K562 (cell line): ENCODE measurements around the gene TMPO. TPM values are rescaled to one million over a fixed set of nuclear protein-coding genes. Genes with fewer than 3 reads are reported as not detected.
A peak's percentile ranks its signal among the peaks of the same experiment; 100 is the strongest.

Experiments used
- CC2D1A ChIP-seq: fragments of 450-650 bp; IDR thresholded peaks from 2 replicates; pipeline ENCODE4 v1.6.1; 2017; ENCODE audit warnings: mild to moderate bottlenecking
- CXXC5 ChIP-seq: fragments of 250-450 bp; sonication (Bioruptor Pico); IDR thresholded peaks from 2 replicates; pipeline ENCODE4 v1.8.0; 2022; ENCODE audit warnings: inconsistent platforms, mild to moderate bottlenecking, moderate library complexity
- ELK3 ChIP-seq: fragments of 450-650 bp; formaldehyde crosslinking; IDR thresholded peaks from 2 replicates; pipeline ENCODE4 v1.4.0; 2020; ENCODE audit warnings: mild to moderate bottlenecking
- HNRNPK ChIP-seq: fragments of 200-400 bp; formaldehyde crosslinking; IDR thresholded peaks from one replicate; pipeline ENCODE4 v1.6.1; 2018; ENCODE audit warnings: mild to moderate bottlenecking, low read depth, low read length; ENCODE audit not compliant: poor library complexity, severe bottlenecking
- KDM4B ChIP-seq, 2 experiments: fragments of 450-650 bp in 1 of 2; sonication (generic) in 1 of 2; IDR thresholded peaks; 2 replicates each; pipeline ENCODE4 v1.6.1; 2016 to 2017; ENCODE audit warnings: borderline replicate concordance in 2 of 2, antibody characterized with exemption in 1 of 2, low read depth in 1 of 2, mild to moderate bottlenecking in 1 of 2
- MAFG ChIP-seq: fragments of 450-650 bp; conservative IDR thresholded peaks from 2 replicates; pipeline ENCODE4 v1.6.1; 2016; ENCODE audit warnings: missing genetic modification characterization, missing compliant biosample characterization
- NFYB ChIP-seq: IDR thresholded peaks from 2 replicates; pipeline ENCODE4 v1.6.1; 2011; ENCODE audit warnings: mild to moderate bottlenecking, moderate library complexity; ENCODE audit not compliant: insufficient read length; ENCODE audit errors: extremely low read depth
- PCBP1 ChIP-seq: fragments of 200-400 bp; formaldehyde crosslinking; IDR thresholded peaks from 2 replicates; pipeline ENCODE4 v1.6.1; 2018; ENCODE audit warnings: mild to moderate bottlenecking, low read depth, low read length; ENCODE audit not compliant: poor library complexity, severe bottlenecking
- ZNF398 ChIP-seq: fragments of 250-450 bp; sonication (Bioruptor Pico); IDR thresholded peaks from 2 replicates; pipeline ENCODE4 v1.8.0; 2021; ENCODE audit warnings: moderate library complexity, mild to moderate bottlenecking, inconsistent platforms
- ZNF583 ChIP-seq: fragments of 250-450 bp; sonication (Bioruptor Pico); IDR thresholded peaks from 2 replicates; pipeline ENCODE4 v1.4.0; 2020
- polyA plus RNA-seq, 8 experiments: library from polyadenylated mRNA; depleted of rRNA in 4 of 8; stranded (reverse) in 5 of 8; unstranded in 3 of 8; fragments of >200 nt; fragmentation: Nextera tagmentation in 2 of 8; fragmentation: Illumina TruSeq in 1 of 8; extraction: Ambion mirVana in 2 of 8; extraction: Trizol in 1 of 8; gene quantifications; 2 replicates each; pipeline versions ENCODE4 v1.2.1 to v1.2.3, GENCODE V29; 2011 to 2014; ENCODE audit warnings: inconsistent platforms in 1 of 8, missing spikeins in 1 of 8
- total RNA-seq, 7 experiments: library from RNA; depleted of rRNA in 6 of 7; stranded (reverse); fragments of >200 nt in 6 of 7; fragmentation: Illumina TruSeq in 2 of 7; extraction: Trizol in 2 of 7; gene quantifications; 2 replicates each; pipeline versions ENCODE4 v1.2.1 to v1.2.3, GENCODE V29; 2011 to 2021; ENCODE audit warnings: low replicate concordance in 1 of 7
- TF ChIP-seq, protein P1 (sequence below): fragments of 250-450 bp; sonication (Bioruptor Pico); IDR thresholded peaks from 2 replicates; pipeline ENCODE4 v1.5.0; 2022; ENCODE audit warnings: mild to moderate bottlenecking
- TF ChIP-seq, protein P2 (sequence below): fragments of 450-650 bp; IDR thresholded peaks from 2 replicates; pipeline ENCODE4 v1.6.1; 2016; ENCODE audit warnings: low read depth, mild to moderate bottlenecking, moderate library complexity
- TF ChIP-seq, protein P3 (sequence below): fragments of 200-800 bp; sonication (Bioruptor generic); IDR thresholded peaks from 2 replicates; pipeline ENCODE4 v1.6.1; 2017; ENCODE audit warnings: missing genetic modification characterization, missing compliant biosample characterization
- TF ChIP-seq, protein P4 (sequence below): IDR thresholded peaks from 2 replicates; pipeline ENCODE4 v1.6.1; 2014; ENCODE audit warnings: antibody characterized with exemption
- TF ChIP-seq, protein P5 (sequence below), 2 experiments: IDR thresholded peaks; 2 replicates each; pipeline ENCODE4 v1.6.1; 2012; ENCODE audit warnings: improper control_type of control experiment in 2 of 2, low read depth in 2 of 2, low read length in 2 of 2, borderline replicate concordance in 1 of 2

TMPO gene
- total and polyA plus RNA-seq, 9 of the 15 experiments (the other 6 are each of a cell fraction or from before 2014, with no cell fraction given), result 62.1 to 263 (median 182) TPM

DNA sequence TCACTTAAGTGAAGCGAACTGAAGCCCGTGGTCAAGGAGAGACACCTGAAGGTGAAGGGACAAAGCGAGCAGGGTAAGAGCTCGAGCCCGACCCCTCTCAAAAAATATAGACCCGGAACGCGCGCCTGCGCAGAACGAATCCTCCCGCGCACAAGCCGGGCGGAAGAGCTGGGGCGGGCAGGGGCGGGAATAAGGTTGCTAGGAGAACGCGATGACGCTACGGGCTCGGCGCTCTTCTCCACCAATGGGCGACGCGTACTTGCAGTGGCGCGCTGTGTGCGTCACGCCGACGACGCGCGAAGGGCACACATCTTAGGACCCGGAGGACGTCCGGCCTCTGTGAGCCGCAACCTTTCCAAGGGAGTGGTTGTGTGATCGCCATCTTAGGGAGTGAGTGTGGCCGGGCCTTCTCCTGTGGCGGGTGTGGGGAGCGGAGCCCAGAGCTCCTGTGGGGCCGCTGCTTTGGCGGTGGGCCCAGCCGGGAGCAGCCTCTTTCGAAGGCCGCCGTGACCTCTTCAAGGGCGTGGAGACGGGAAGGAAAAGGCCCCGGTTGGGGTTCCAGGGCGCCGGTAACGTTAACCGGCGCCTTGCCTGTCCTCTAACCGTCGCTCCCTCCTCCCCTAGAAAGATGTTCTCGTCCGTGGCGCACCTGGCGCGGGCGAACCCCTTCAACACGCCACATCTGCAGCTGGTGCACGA lies 78.1 kb downstream of the TMPO start, which contains the start of gene SLC25A3 (continued):
- TF ChIP-seq ELK3 (CRISPR knock-in tag), result no peak
- peak; percentile 85 for TF ChIP-seq PCBP1
- no peak for TF ChIP-seq MAFG
- peak; percentile 41 for TF ChIP-seq NFYB
- TF ChIP-seq, protein P1, sequence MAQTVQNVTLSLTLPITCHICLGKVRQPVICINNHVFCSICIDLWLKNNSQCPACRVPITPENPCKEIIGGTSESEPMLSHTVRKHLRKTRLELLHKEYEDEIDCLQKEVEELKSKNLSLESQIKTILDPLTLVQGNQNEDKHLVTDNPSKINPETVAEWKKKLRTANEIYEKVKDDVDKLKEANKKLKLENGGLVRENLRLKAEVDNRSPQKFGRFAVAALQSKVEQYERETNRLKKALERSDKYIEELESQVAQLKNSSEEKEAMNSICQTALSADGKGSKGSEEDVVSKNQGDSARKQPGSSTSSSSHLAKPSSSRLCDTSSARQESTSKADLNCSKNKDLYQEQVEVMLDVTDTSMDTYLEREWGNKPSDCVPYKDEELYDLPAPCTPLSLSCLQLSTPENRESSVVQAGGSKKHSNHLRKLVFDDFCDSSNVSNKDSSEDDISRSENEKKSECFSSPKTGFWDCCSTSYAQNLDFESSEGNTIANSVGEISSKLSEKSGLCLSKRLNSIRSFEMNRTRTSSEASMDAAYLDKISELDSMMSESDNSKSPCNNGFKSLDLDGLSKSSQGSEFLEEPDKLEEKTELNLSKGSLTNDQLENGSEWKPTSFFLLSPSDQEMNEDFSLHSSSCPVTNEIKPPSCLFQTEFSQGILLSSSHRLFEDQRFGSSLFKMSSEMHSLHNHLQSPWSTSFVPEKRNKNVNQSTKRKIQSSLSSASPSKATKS, result no peak
- no peak for TF ChIP-seq KDM4B (IDR thresholded peaks at IDR 0.05; ENCODE audit: borderline replicate concordance in 2 of 2, low read depth in 1 of 2)
- TF ChIP-seq ZNF398 (CRISPR knock-in tag), result no peak
- TF ChIP-seq, protein P2, sequence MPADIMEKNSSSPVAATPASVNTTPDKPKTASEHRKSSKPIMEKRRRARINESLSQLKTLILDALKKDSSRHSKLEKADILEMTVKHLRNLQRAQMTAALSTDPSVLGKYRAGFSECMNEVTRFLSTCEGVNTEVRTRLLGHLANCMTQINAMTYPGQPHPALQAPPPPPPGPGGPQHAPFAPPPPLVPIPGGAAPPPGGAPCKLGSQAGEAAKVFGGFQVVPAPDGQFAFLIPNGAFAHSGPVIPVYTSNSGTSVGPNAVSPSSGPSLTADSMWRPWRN, result no peak
- no peak for TF ChIP-seq ZNF583 (CRISPR knock-in tag)
- TF ChIP-seq CC2D1A, result no peak
- TF ChIP-seq, protein P3, sequence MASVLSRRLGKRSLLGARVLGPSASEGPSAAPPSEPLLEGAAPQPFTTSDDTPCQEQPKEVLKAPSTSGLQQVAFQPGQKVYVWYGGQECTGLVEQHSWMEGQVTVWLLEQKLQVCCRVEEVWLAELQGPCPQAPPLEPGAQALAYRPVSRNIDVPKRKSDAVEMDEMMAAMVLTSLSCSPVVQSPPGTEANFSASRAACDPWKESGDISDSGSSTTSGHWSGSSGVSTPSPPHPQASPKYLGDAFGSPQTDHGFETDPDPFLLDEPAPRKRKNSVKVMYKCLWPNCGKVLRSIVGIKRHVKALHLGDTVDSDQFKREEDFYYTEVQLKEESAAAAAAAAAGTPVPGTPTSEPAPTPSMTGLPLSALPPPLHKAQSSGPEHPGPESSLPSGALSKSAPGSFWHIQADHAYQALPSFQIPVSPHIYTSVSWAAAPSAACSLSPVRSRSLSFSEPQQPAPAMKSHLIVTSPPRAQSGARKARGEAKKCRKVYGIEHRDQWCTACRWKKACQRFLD (CRISPR knock-in tag), result no peak; the same call in none of the 2 replicates
- TF ChIP-seq, protein P4, sequence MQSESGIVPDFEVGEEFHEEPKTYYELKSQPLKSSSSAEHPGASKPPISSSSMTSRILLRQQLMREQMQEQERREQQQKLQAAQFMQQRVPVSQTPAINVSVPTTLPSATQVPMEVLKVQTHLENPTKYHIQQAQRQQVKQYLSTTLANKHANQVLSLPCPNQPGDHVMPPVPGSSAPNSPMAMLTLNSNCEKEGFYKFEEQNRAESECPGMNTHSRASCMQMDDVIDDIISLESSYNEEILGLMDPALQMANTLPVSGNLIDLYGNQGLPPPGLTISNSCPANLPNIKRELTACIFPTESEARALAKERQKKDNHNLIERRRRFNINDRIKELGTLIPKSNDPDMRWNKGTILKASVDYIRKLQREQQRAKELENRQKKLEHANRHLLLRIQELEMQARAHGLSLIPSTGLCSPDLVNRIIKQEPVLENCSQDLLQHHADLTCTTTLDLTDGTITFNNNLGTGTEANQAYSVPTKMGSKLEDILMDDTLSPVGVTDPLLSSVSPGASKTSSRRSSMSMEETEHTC, result no peak; the same call in 1 of the 2 replicates
- peak; percentile 95 for TF ChIP-seq CXXC5 (CRISPR knock-in tag)
- TF ChIP-seq HNRNPK, result no peak
- TF ChIP-seq, protein P5, sequence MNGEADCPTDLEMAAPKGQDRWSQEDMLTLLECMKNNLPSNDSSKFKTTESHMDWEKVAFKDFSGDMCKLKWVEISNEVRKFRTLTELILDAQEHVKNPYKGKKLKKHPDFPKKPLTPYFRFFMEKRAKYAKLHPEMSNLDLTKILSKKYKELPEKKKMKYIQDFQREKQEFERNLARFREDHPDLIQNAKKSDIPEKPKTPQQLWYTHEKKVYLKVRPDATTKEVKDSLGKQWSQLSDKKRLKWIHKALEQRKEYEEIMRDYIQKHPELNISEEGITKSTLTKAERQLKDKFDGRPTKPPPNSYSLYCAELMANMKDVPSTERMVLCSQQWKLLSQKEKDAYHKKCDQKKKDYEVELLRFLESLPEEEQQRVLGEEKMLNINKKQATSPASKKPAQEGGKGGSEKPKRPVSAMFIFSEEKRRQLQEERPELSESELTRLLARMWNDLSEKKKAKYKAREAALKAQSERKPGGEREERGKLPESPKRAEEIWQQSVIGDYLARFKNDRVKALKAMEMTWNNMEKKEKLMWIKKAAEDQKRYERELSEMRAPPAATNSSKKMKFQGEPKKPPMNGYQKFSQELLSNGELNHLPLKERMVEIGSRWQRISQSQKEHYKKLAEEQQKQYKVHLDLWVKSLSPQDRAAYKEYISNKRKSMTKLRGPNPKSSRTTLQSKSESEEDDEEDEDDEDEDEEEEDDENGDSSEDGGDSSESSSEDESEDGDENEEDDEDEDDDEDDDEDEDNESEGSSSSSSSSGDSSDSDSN (IDR thresholded peaks at IDR 0.05; ENCODE audit: borderline replicate concordance in 1 of 2, low read depth in 2 of 2, low read length in 2 of 2), result no peak
